GM11168 (cell line): Measurements from ENCODE around the gene OR2W3.

Source experiments
- in situ Hi-C: fragments of 300-500 bp; cut with MboI; formaldehyde crosslinking; loops from one replicate; pipeline ENCODE4 v1.12.0; 2022; ENCODE audit warnings: low sequenced_read_pairs; ENCODE audit not compliant: unreplicated experiment

OR2W3 gene

GRCh38 chr1:247895163-247895637 lies at the start of gene OR2W3:
TSS of gene OR2W3 (plus strand) at chr1:247895587. CDS start at chr1:247895587, 0 bp downstream.
- in situ Hi-C loops = no loop called here

DNA sequence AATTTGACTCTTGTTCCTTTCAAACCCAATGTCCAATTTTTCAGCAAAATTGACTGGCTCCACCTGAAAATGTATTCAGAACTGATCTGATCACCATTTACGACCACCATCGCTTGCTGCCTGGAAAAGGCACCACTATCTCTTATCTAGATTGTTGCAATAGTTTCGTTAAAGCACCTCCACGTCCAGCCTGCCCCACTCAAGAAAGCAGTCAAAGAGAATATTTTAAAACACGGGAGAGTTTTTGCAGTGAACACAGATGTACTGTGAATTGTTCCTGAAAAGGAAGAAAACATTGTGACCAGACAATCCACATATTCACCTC lies 49.7 kb upstream of the OR2W3 start:
- in situ Hi-C loops = no loop called here

- in situ Hi-C loops = no loop called here
Measured at GRCh38 chr1:247848346-247848745, 47.0 kb upstream of the OR2W3 start.

DNA sequence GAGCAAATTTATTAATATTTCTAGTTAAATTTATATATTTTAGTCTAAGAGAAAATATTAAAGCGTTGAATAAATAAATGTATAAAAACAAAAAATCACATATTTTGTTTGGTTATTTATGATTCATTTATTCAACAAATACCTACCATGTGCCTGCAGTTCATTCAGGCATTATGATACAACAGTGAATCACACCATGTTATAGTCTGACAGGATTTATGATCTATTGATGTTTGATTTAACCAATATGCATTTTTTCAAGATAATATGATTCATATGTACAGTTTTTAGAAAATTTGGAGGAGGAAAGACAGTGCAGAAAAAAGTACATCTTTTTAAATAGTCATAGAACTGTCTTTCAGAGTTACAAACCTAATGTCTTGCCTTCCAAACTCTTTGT lies 45.8 kb upstream of the OR2W3 start:
- in situ Hi-C loops = no loop called here

GRCh38 chr1:247854899-247855545 lies 40.4 kb upstream of the OR2W3 start:
- in situ Hi-C loops = no loop called here

GRCh38 chr1:247855911-247856310 lies 39.5 kb upstream of the OR2W3 start:
- in situ Hi-C loops = no loop called here

DNA sequence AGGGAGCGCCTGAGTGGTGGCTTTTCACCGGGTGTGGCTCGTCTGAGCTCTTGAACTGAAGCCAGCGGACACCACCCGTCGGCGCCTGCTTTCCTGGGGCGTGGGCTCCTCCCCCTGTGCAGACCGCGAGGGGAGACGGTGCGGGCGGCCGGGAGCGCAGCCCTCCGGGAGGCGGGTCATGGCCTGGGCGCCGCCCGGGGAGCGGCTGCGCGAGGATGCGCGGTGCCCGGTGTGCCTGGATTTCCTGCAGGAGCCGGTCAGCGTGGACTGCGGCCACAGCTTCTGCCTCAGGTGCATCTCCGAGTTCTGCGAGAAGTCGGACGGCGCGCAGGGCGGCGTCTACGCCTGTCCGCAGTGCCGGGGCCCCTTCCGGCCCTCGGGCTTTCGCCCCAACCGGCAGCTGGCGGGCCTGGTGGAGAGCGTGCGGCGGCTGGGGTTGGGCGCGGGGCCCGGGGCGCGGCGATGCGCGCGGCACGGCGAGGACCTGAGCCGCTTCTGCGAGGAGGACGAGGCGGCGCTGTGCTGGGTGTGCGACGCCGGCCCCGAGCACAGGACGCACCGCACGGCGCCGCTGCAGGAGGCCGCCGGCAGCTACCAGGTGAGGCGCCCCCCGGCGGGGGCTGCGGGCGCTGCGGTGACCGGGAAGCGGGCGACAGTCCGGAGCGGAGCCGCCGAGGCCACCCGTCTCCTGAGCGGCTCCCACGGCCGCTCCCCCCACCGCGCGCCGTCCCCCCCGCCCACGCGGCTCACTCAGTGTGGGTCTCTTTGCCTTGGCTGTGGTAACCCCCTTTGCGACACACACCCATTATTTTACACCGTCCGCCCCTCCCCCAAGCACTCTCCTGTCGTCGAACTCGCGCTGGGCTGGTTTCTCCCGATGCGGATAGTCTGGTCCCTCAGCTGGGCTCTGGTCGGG lies 38.1 kb upstream of the OR2W3 start, which contains the start of gene TRIM58:
TSS of gene TRIM58 (plus strand) at position 119 of the 916 bp plus-strand sequence. CDS start at position 179, 60 bp downstream.
- in situ Hi-C loops = no loop called here

DNA sequence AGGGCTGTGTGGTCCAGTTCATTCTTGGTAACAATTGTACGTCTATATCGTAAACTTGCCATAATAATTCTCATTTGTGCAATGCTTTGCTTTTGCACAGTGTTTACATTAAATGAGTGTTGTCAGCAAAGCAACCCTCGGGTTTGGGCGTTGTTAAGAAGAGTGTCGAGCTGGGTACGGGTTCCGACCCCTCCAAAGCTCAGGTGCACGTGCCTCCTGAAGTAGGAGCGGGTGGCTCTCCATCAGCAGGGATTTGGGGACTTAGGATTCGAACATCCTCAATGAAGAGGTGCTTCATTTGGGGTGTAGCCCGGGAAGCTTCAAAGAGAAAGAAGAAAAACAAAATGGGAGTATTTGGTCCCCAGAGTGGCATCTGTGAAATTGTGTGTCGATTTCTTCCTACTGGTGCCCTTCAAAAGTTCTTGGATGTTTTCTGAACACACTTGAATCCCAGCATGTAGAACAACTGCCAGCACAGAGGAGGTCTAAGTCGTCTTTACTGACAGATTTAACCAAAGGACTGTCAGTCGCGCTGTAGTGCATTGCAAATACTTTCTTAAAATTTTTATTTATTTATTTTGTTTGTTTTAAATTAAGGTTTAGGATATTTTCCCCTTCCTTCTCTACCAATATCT lies 37.3 kb upstream of the OR2W3 start:
- in situ Hi-C loops = no loop called here

GRCh38 chr1:247862756-247863155 lies 32.6 kb upstream of the OR2W3 start:
- in situ Hi-C loops = no loop called here

- in situ Hi-C loops = no loop called here
Measured at GRCh38 chr1:247864644-247865043, 30.7 kb upstream of the OR2W3 start.

GRCh38 chr1:247865416-247865815 lies 30.0 kb upstream of the OR2W3 start:
- in situ Hi-C loops = no loop called here

DNA sequence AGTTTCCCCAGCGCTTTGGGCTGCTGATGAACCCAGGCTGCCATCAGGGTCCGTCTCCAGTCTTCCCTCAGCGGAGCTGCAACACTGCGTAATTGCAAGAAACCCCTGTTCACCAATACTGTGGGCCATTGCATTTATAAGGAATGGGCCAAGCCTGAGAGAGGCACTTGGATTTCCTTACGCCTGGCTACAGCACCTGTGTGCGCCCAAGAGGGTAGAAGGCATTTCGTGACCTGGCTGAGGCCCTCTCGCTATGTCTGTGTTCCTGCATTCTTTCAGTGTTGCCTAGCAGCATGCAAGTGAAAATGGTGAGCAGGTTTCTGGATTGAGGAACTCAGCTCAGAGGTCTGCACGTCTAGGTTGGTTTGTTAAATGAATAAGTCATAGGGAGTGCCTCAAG lies 12.0 kb upstream of the OR2W3 start:
- in situ Hi-C loops = no loop called here

GRCh38 chr1:247884797-247885413 lies 10.5 kb upstream of the OR2W3 start:
- in situ Hi-C loops = no loop called here

DNA sequence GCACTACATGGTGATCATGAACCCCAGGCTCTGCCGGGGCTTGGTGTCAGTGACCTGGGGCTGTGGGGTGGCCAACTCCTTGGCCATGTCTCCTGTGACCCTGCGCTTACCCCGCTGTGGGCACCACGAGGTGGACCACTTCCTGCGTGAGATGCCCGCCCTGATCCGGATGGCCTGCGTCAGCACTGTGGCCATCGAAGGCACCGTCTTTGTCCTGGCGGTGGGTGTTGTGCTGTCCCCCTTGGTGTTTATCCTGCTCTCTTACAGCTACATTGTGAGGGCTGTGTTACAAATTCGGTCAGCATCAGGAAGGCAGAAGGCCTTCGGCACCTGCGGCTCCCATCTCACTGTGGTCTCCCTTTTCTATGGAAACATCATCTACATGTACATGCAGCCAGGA lies 589 bp downstream of the OR2W3 start:
- in situ Hi-C loops = no loop called here

DNA sequence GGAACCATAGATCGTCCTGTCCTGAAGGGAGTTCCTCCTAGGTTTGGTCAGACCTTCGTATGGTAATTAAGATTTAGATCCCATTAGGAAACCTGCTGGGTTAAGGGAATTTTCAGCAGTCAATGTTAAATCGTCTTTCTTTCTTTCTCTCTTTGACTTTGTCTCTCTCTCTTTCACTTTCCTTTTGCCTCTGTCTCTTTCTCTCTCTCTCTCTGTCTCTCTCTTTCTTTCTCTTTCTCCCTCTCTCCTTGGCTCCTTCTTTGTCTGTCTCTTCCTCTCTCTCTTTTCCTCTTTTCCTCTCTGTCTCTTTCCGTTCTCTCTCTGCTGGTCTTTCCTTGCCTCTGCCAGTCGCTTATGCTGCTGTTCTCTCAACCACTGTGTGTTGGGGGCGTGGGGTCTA lies 8.7 kb downstream of the OR2W3 start:
- in situ Hi-C loops = no loop called here

- in situ Hi-C loops = no loop called here
Measured at GRCh38 chr1:247905181-247905580, 9.8 kb downstream of the OR2W3 start.

DNA sequence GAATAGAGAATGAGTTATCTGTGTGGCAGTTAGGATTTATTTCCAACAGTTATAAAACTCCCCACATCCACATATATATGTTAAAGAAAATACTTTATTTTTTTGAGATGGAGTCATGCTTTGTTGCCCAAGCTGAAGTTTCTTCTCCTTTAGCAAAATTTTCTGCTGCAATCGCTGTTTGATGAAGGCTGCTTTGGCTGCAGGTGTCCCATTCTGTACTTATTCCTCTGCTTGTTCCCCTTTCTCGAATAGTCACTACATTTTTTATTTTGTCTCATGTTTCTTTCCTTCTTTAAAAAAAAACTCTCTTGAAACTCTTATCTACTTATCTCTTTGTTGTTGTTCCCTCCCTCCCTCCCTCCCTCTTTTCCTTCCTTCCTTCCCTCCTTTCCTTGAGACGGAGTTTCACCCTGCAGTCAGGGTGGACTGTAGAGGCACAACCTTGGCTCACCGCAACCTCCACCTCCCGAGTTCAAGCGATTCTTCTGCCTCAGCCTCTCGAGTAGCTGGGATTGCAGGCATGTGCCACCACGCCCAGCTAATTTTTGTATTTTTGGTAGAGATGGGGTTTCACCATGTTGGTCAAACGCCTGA lies 10.6 kb downstream of the OR2W3 start:
- in situ Hi-C loops = no loop called here

DNA sequence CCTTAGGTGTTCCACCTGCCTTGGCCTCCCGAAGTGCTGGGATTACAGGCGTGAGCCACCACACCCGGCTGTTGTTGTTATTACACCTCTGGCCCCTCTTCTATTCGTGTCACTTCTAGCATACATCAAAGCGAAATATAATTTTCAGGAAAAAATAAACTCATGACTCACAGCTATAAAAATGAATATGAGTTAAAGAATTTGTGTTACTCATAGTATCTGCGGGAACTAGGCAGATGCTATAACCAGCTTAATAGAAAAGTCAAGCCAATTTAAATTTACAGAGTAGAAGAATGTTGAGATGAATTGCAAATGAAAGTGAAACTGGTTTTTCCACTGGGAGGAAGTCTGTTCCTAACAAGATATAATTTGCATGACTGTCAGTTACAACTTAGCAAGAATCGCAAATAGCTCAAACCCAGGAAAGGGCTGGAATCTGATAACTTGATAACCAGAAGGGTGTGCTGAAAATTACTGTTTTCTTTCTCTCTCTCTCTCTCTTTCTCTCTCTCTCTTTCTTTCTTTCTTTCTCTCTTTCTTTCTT lies 11.2 kb downstream of the OR2W3 start:
- in situ Hi-C loops = no loop called here

DNA sequence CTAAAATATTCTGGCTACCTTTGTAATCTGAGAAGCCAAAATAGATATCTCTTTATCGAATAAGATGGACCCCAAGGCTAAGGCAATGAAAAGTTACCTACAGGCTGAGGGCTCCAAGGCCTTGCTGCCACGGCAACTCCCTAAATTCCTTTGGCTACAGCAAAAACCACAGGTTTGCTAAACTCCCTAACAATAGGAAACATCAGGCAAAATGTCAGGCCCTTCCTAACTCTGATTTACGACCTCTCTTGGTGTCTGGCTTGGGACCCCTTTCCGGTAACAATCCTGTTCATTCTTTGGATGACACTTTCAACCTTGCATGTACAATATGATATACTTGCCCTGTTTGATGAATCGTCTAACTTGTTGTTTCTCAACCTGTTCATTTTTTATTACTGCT lies 13.4 kb downstream of the OR2W3 start:
- in situ Hi-C loops = no loop called here

DNA sequence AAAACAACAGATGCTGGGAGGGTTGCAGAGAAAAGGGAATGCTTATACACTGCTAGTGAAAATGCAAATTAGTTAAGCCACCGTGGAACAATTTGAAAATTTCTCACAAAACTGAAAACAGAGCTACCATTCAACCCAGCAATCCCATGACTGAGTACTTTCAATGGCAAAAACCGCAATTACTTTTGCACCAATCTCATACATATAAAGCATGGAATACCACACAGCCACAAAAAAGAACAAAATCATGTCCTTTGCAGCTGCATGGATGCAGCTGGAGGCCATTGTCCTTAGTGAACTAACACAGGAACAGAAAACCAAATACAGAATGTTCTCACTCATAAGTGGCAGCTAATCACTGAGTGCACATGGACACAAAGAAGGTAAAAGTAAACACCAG lies 18.4 kb downstream of the OR2W3 start:
- in situ Hi-C loops = no loop called here
